ENCODE measurements around the gene MEG3. TPM values are rescaled to one million over a fixed set of nuclear protein-coding genes. Genes with fewer than 3 reads are reported as not detected.

The MEG3 gene
- total and polyA plus RNA-seq, 2 of the 8 experiments (the other 6 are each of a cell fraction or from before 2014, with no cell fraction given), result 0.17 to 1.1 TPM

DNA sequence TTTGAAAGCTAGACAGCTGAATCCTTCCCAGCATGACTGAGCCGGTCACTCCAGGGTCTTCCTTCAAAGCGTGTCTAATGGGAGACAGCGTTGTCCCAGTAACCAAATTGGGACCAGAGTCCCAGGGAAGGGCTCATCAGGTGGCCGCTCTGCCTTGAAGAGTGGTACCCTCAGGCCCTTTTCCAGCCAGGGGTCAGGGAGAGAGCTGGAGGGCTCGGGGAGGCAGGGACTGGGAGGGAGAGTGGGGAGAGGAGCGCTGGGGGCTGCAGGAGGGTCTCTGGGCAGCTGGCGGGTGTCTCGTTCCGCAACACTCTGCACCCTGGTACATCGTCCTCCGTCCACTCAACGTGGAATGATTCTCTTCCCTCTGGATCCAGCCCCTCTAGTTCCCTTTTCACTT is 79.2 kb downstream of the MEG3 start:
- Histone ChIP-seq H4K8ac (ENCODE audit: extremely low read depth, insufficient read depth, low read length) (no peak overlapping the region), H3K36me3 (ENCODE audit: control insufficient read depth in 2 of 4, insufficient read depth in 4 of 4, low read length in 3 of 4) (no peaks in the 10 kb centered on the region), H3K23me2 (ENCODE audit: low read depth, low read length) (peaks cover 7% of the 10 kb centered on the region), H3K4me2 (ENCODE audit: insufficient read depth in 1 of 2, low read depth in 2 of 2, low read length in 2 of 2) (peak overlapping the region; percentile 59 to 94), H2BK5ac (ENCODE audit: low read depth, low read length) (no peak overlapping the region), H4K91ac (replicated peaks; ENCODE audit: insufficient read length, low read length) (no peak overlapping the region), H2BK12ac (ENCODE audit: low read depth, low read length) (no peak overlapping the region), H3K27ac (ENCODE audit: low read depth, low read length) (no peak overlapping the region), H3K27me3 (replicated peaks in 1 of 4; ENCODE audit: control insufficient read depth in 3 of 4, extremely low read depth in 1 of 4, insufficient read depth in 3 of 4, low read length in 3 of 4) (peaks cover 3 to 29% (median 25%) of the 10 kb centered on the region in 4 experiments), H3K79me2 (ENCODE audit: control insufficient read depth in 1 of 2, insufficient read depth in 2 of 2, low read length in 2 of 2) (no peaks in the 10 kb centered on the region), H3K9me3 (ENCODE audit: insufficient read depth in 2 of 2, low read depth in 1 of 2, low read length in 1 of 2) (peaks cover 0 to 8% of the 10 kb centered on the region in 2 experiments; a peak in 1 of 4 replicates), H4K20me1 (replicated peaks in 1 of 2; ENCODE audit: control insufficient read depth in 1 of 2, insufficient read depth in 2 of 2, low read length in 2 of 2) (no peaks in the 10 kb centered on the region), H2BK20ac (ENCODE audit: low read length) (no peak overlapping the region), H3K4me3 (ENCODE audit: extremely low read depth in 1 of 4, insufficient read depth in 2 of 4, low read depth in 3 of 4, low read length in 4 of 4) (peak overlapping the region; percentile 28 to 68 (median 40); a peak in 6 of 8 replicates), H3K56ac (replicated peaks; ENCODE audit: insufficient read length, low read depth, low read length) (no peak overlapping the region), H3K9ac (replicated peaks in 1 of 4; ENCODE audit: extremely low read depth in 1 of 4, low read depth in 3 of 4, low read length in 3 of 4) (no peak overlapping the region), H3K23ac (ENCODE audit: insufficient read length) (no peak overlapping the region), H2AFZ (ENCODE audit: low read length) (no peak overlapping the region), H4K5ac (ENCODE audit: insufficient read length, low read depth, low read length) (no peak overlapping the region), H3K14ac (ENCODE audit: insufficient read length) (no peak overlapping the region), H3K4ac (replicated peaks; ENCODE audit: insufficient read length, low read depth, low read length) (no peak overlapping the region), H2AK5ac (ENCODE audit: low read depth, low read length) (no peak overlapping the region), H3K4me1 (replicated peaks in 1 of 4; ENCODE audit: control insufficient read depth in 3 of 4, insufficient read depth in 4 of 4, low read length in 3 of 4) (peaks cover 0 to 20% (median 3%) of the 10 kb centered on the region in 4 experiments; a peak in 6 of 7 replicates), H3K18ac (ENCODE audit: extremely low read depth, low read length) (no peak overlapping the region), H2BK120ac (replicated peaks; ENCODE audit: low read depth, low read length) (no peak overlapping the region), H2BK15ac (ENCODE audit: low read length) (no peak overlapping the region), H3K79me1 (ENCODE audit: low read depth, low read length) (no peaks in the 10 kb centered on the region)
- TF ChIP-seq YY1 (IDR thresholded peaks at IDR 0.05; ENCODE audit: low read depth, low read length) (no peak), EZH2 (IDR thresholded peaks at IDR 0.05; ENCODE audit: low read depth, low read length, severe bottlenecking) (peak; percentile 27)
- DNase-seq (ENCODE audit: low read depth in 1 of 2, low spot score in 2 of 2), result peak in 1 of 2 experiments; percentile 44
- no peak for FAIRE-seq
- ChIA-PET CTCF (ENCODE audit: partially characterized antibody) (interaction anchor here (0.8 to 3.4 kb wide), 10 partner anchors 13 to 723 kb away, joined by 3 to 20 read pairs (median 4); no protein-coding TSS in a partner anchor), POLR2A (ENCODE audit: partially characterized antibody) (no interaction called here)
- WGBS, 2 experiments (ENCODE audit: extremely low coverage in 1 of 2, insufficient coverage in 1 of 2, insufficient read length in 1 of 2, insufficient replicate concordance in 2 of 2, low coverage in 1 of 2, low lambda C conversion rate in 2 of 2, missing lambda C conversion rate in 1 of 2), result 66% methylated on average over 11 of the region's 12 CpGs; no CpG with 5 or more reads in 1 of the 2 experiments

Measured in H1 (cell line).